Fibroblast of villous mesenchyme (primary cell): ENCODE data around the gene AHCY. TPM values are rescaled to one million over a fixed set of nuclear protein-coding genes. Genes with fewer than 3 reads are reported as not detected.
A peak's percentile ranks its signal among the peaks of the same experiment; 100 is the strongest.
"Not testable (repeated sequence)": the region's sequence is repeated elsewhere in the genome, so short reads cannot be mapped to it uniquely, and the experiment has no call there.

Experiments
- DNase-seq: peaks from one replicate; pipeline ENCODE4 v3.0.0-alpha.2; 2010; ENCODE audit warnings: low read depth
- H3K4me3 ChIP-seq: 2 replicates; pipeline ENCODE4 v1.5.1; 2011; ENCODE audit warnings: low read depth, mild to moderate bottlenecking, low read length
- total RNA-seq: library from RNA; depleted of rRNA; stranded (reverse); fragments of >200 nt; gene quantifications from 2 replicates; pipeline ENCODE4 v1.2.3, GENCODE V29; 2012
- TF ChIP-seq, protein P1 (sequence below): IDR thresholded peaks from 2 replicates; pipeline ENCODE4 v1.5.1; 2012; ENCODE audit warnings: low read depth, mild to moderate bottlenecking, low read length; ENCODE audit not compliant: insufficient read depth

Gene AHCY
- total RNA-seq: 81.5 and 94.6 TPM in 2 replicates

DNA sequence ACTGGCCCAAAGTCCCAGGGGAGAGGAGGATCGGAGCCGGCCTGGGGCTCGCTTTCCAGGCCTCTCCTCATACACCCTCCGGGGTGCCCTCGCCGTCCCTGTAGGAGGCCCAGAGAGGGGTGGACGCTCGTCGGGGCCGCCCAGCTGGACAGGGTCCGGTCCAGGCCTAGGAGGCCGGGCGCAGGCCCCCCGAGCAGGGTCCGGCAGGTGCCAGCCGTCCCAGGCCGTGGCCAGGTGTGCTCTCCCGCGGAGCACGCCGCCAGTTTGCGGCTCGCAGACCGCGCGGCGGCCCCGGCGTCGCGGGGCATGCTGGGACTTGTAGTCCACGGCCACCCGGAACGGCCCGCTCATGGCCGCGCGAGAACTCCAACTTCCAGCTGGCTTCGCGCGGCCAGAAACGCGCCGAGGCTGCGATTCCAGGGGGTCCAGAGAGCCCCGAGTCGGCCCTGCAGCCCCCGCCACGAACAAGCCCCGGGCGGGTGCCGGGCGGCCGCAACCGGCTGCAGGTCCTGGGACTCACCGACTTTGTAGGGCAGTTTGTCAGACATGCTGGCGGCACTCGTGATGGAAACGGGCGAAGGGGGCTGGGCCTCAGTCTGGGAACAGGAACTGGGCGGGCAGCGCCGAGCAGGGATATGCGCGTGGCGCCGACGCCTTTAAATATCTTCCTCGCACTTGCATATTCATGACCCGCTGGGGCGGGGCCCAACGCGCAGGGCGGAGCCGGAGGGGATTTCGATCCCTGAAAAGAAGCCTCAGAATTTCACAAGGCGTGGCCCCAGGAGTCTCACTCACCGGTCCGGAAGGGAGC lies at the start of gene AHCY:
TSS of gene AHCY (minus strand) at position 633 of the 811 bp plus-strand sequence. CDS start at position 548, 85 bp downstream.
- peak within 1 kb of the TSS; percentile 77 for H3K4me3 ChIP-seq
- TF ChIP-seq, protein P1, sequence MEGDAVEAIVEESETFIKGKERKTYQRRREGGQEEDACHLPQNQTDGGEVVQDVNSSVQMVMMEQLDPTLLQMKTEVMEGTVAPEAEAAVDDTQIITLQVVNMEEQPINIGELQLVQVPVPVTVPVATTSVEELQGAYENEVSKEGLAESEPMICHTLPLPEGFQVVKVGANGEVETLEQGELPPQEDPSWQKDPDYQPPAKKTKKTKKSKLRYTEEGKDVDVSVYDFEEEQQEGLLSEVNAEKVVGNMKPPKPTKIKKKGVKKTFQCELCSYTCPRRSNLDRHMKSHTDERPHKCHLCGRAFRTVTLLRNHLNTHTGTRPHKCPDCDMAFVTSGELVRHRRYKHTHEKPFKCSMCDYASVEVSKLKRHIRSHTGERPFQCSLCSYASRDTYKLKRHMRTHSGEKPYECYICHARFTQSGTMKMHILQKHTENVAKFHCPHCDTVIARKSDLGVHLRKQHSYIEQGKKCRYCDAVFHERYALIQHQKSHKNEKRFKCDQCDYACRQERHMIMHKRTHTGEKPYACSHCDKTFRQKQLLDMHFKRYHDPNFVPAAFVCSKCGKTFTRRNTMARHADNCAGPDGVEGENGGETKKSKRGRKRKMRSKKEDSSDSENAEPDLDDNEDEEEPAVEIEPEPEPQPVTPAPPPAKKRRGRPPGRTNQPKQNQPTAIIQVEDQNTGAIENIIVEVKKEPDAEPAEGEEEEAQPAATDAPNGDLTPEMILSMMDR: no peak
- peak; percentile 98 for DNase-seq

- TF ChIP-seq, protein P1: no peak
- H3K4me3 ChIP-seq: no peak overlapping the region
- DNase-seq: no peak
Observed at GRCh38 chr20:34350095-34350494, 46.9 kb upstream of the AHCY start.

DNA sequence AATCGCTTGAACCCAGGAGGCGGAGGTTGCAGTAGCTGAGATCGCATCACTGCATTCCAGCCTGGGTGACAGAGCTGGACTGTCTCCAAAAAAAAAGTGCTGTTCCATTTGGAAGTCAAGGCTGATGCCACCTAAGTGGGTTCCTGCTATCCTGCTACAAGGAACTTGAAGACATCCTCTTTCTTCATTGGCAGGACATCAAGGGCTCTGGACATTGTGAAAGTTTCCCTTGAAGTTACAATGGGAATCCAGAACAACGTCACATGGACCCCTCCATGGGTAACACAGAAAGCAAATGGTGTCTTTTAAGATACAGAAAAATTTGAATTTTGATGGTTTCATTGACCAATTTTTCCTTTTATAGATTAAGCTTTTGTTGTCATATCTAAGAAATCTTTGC lies 44.4 kb upstream of the AHCY start:
- no peak for DNase-seq
- TF ChIP-seq, protein P1: no peak
- H3K4me3 ChIP-seq: no peak overlapping the region

DNA sequence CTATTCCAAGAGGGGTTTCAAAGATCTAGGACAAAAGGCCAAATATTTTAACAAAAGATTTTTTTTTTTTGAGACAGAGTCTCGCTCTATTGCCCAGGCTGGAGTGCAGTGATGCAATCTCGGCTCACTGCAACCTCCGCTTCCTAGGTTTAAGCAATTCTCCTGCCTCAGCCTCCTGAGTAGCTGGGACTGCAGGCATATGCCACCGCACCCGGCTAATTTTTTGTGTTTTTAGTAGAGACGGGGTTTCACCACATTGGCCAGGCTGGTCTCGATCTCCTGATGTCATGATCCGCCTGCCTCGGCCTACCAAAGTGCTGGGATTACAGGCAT lies 43.3 kb upstream of the AHCY start:
- DNase-seq, H3K4me3 ChIP-seq: not testable (repeated sequence)

DNA sequence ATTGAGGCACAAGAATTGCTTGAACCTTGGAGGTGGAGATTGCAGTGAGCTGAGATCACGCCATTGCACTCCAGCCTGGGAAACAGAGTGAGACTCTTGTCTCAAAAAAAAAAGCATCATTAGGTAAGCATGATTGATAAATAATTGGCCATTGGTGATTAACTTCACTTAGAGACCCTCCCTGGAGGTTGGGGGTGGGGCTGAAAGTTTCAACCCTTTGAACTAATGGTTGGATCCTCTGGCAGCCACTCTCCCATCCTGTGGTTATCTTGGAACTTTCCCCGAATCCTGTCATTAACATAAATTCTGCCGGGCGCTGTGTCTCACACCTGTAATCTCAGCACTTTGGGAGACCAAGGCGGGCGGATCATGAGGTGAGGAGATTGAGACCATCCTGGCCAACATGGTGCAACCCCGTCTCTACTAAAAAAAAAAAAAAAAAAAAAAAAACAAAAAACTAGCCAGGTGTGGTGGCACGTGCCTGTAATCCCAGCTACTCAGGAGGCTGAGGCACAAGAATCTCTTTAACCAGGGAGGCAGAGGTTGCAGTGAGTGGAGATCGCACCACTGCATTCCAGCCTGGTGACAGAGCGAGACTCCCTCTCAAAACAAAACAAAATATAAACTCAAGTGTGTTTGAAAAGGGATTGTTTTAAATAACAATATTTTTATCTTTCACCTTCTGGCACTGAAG lies 42.8 kb upstream of the AHCY start:
- not testable (repeated sequence) for DNase-seq, H3K4me3 ChIP-seq

- no peak overlapping the region for H3K4me3 ChIP-seq
- DNase-seq: no peak
- TF ChIP-seq, protein P1: no peak
Observed at GRCh38 chr20:34345402-34345736, 42.2 kb upstream of the AHCY start.

DNA sequence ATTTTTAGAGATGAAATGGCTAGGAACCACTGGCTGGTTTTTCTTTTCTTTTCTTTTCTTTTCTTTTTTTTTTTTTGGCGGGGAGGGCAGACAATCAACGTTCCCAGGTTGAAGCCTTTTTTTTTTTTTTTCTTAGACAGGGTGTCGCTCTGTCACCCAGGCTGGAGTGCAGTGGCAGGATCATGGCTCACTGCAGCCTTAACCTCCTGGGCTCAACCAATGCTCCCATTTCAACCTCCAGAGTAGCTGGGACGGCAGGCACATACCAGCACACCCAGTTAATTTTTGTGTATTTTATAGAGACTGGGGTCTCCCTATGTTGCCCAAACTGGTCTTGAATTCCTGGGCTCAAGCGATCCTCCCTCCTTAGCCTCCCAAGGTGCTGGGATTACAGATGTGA lies 41.1 kb upstream of the AHCY start:
- TF ChIP-seq, protein P1: no peak
- DNase-seq: no peak
- no peak overlapping the region for H3K4me3 ChIP-seq
